CD14-positive monocyte (primary cell): Measurements from ENCODE around the gene COL4A1. TPM values are rescaled to one million over a fixed set of nuclear protein-coding genes. Genes with fewer than 3 reads are reported as not detected.

ENCODE experiments used
- DNase-seq, 3 donors: peaks; one replicate each; pipeline ENCODE4 v3.0.0-alpha.2; 2011 to 2022
- H2AFZ ChIP-seq: 2 replicates; pipeline ENCODE4 v1.6.0; 2012; ENCODE audit warnings: mild to moderate bottlenecking, low read depth, low read length, inconsistent platforms; ENCODE audit not compliant: insufficient read depth, poor library complexity, severe bottlenecking
- H3K27ac ChIP-seq, 2 donors: 1 replicate in 1 of 2; 2 replicates in 1 of 2; pipeline ENCODE4 v1.5.1; 2012 to 2013; ENCODE audit warnings: low read length in 2 of 2, control low read depth in 1 of 2, inconsistent platforms in 1 of 2, low read depth in 1 of 2, mild to moderate bottlenecking in 1 of 2
- H3K27me3 ChIP-seq, 2 donors: one replicate each; pipeline versions ENCODE4 v1.6.0 to v1.6.1; 2011 to 2013; ENCODE audit warnings: low read length in 2 of 2; ENCODE audit not compliant: control insufficient read depth in 2 of 2, insufficient read depth in 2 of 2
- H3K36me3 ChIP-seq, 2 donors: replicated peaks in 1 of 2; 1 replicate in 1 of 2; 2 replicates in 1 of 2; pipeline versions ENCODE4 v1.5.1 to v1.6.1; 2012 to 2013; ENCODE audit warnings: low read length in 2 of 2, control low read depth in 1 of 2, inconsistent platforms in 1 of 2, mild to moderate bottlenecking in 1 of 2; ENCODE audit not compliant: insufficient read depth in 2 of 2, control insufficient read depth in 1 of 2
- H3K4me1 ChIP-seq, 2 donors: 1 replicate in 1 of 2; 2 replicates in 1 of 2; pipeline versions ENCODE4 v1.5.1 to v1.6.1; 2012 to 2013; ENCODE audit warnings: low read length in 2 of 2, control low read depth in 1 of 2, inconsistent platforms in 1 of 2, mild to moderate bottlenecking in 1 of 2, moderate library complexity in 1 of 2; ENCODE audit not compliant: insufficient read depth in 2 of 2, control insufficient read depth in 1 of 2
- H3K4me2 ChIP-seq: replicated peaks from 2 replicates; pipeline ENCODE3; 2012; ENCODE audit warnings: low read length, moderate library complexity, mild to moderate bottlenecking; ENCODE audit not compliant: poor library complexity, severe bottlenecking; ENCODE audit errors: extremely low read depth
- H3K4me3 ChIP-seq, 3 experiments: fragments of 200-600 bp in 1 of 3; sonication (generic) in 1 of 3; replicated peaks in 1 of 3; 1 replicate in 2 of 3; 2 replicates in 1 of 3; pipeline ENCODE4 v1.5.1; 2011 to 2013; ENCODE audit warnings: low read length in 3 of 3, mild to moderate bottlenecking in 3 of 3, control low read depth in 2 of 3, low read depth in 2 of 3, inconsistent platforms in 1 of 3, moderate library complexity in 1 of 3
- H3K79me2 ChIP-seq: 2 replicates; pipeline ENCODE4 v1.6.0; 2012; ENCODE audit warnings: mild to moderate bottlenecking, control low read depth, inconsistent platforms, low read length, moderate library complexity; ENCODE audit not compliant: insufficient read depth
- H3K9ac ChIP-seq: 2 replicates; pipeline ENCODE4 v1.6.0; 2017; ENCODE audit warnings: low read length, mild to moderate bottlenecking; ENCODE audit not compliant: insufficient read depth, poor library complexity, severe bottlenecking
- H3K9me3 ChIP-seq, 2 donors: replicated peaks in 1 of 2; 1 replicate in 1 of 2; 2 replicates in 1 of 2; pipeline versions ENCODE4 v1.5.1 to v1.6.1; 2012 to 2013; ENCODE audit warnings: low read length in 2 of 2, control low read depth in 1 of 2; ENCODE audit not compliant: control insufficient read depth in 1 of 2, insufficient read depth in 1 of 2
- H4K20me1 ChIP-seq: 2 replicates; pipeline ENCODE4 v1.6.0; 2012; ENCODE audit warnings: mild to moderate bottlenecking, low read length, control low read depth, moderate library complexity; ENCODE audit not compliant: insufficient read depth
- H3K27ac Mint-ChIP-seq, 7 donors: one replicate each; pipeline ENCODE4 v1.8.0; 2020; ENCODE audit warnings: mild to moderate bottlenecking in 7 of 7, mixed read lengths in 7 of 7, moderate library complexity in 6 of 7, inconsistent platforms in 2 of 7
- H3K27me3 Mint-ChIP-seq, 3 donors: one replicate each; pipeline ENCODE4 v1.8.0; 2021 to 2022; ENCODE audit warnings: low read depth in 3 of 3, mild to moderate bottlenecking in 3 of 3, mixed read lengths in 3 of 3, moderate library complexity in 3 of 3, inconsistent platforms in 1 of 3
- H3K36me3 Mint-ChIP-seq, 2 donors: one replicate each; pipeline ENCODE4 v1.8.0; 2020; ENCODE audit warnings: mixed read lengths in 2 of 2, inconsistent platforms in 1 of 2, mild to moderate bottlenecking in 1 of 2
- H3K4me1 Mint-ChIP-seq: one replicate; pipeline ENCODE4 v1.8.0; 2020; ENCODE audit warnings: mild to moderate bottlenecking, mixed read lengths
- H3K4me3 Mint-ChIP-seq, 2 donors: one replicate each; pipeline ENCODE4 v1.8.0; 2020; ENCODE audit warnings: mild to moderate bottlenecking in 2 of 2, mixed read lengths in 2 of 2, moderate library complexity in 1 of 2
- H3K9me3 Mint-ChIP-seq, 7 donors: one replicate each; pipeline ENCODE4 v1.8.0; 2020 to 2022; ENCODE audit warnings: mixed read lengths in 7 of 7, mild to moderate bottlenecking in 6 of 7, moderate library complexity in 6 of 7, inconsistent platforms in 2 of 7
- WGBS: methylation state at CpG from one replicate; pipeline ENCODE4 v1.1.5; 2013; ENCODE audit warnings: missing lambda C conversion rate; ENCODE audit not compliant: insufficient coverage; 5-methylcytosine and 5-hydroxymethylcytosine counted together
- intact Hi-C, 2 donors: fragments of 100-400 bp; cut with micrococcal nuclease; formaldehyde crosslinking; loops; one replicate each; pipeline versions ENCODE4 v1.15.0 to v1.15.1; 2023
- polyA plus RNA-seq, 3 donors: library from polyadenylated mRNA; depleted of rRNA in 1 of 3; unstranded in 2 of 3; stranded (reverse) in 1 of 3; fragments of 300-500 nt in 2 of 3; fragments of >200 nt in 1 of 3; fragmentation: Illumina TruSeq in 2 of 3; gene quantifications; 1 replicate in 2 of 3; 2 replicates in 1 of 3; pipeline ENCODE4 v1.2.3, GENCODE V29; 2012 to 2021
- TF ChIP-seq, protein P1 (sequence below): fragments of 200-600 bp; IDR thresholded peaks from one replicate; pipeline ENCODE4 v1.8.0; 2022; ENCODE audit warnings: antibody characterized with exemption, mild to moderate bottlenecking

The COL4A1 gene
- polyA plus RNA-seq, 3 donors: 0.16 to 0.25 TPM; not detected in 1

DNA sequence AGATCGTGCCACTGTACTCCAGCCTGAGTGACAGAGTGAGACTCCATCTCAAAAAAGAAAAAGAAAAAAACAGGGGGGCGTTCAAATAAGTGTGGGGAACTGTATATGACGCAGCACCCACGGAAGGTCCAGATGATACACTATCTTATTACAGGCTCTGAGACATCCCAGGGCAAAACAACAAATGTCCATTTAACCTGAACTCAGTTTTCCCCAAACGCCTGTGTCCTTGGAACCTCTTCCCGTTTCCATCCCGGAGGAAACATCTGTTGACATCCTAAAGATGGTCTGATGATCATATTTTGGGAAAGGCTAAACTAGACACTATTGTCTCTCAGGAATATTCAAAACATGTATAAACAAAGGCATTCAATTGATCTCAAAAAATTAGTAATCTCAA lies 72.4 kb downstream of the COL4A1 start:
- no peak overlapping the region for H3K4me3 ChIP-seq
- no peak overlapping the region for H2AFZ ChIP-seq
- Mint-ChIP-seq H3K36me3 (no peaks in the 10 kb centered on the region), H3K9me3 (peaks cover 0 to 5% (median 0%) of the 10 kb centered on the region in 7 donors), H3K27me3 (peaks cover 21 to 30% (median 29%) of the 10 kb centered on the region in 3 donors), H3K4me3 (no peak overlapping the region), H3K4me1 (no peaks in the 10 kb centered on the region), H3K27ac (no peak overlapping the region)
- no peak overlapping the region for H3K27ac ChIP-seq
- H3K4me1 ChIP-seq: no peaks in the 10 kb centered on the region
- H3K36me3 ChIP-seq: no peaks in the 10 kb centered on the region
- H3K27me3 ChIP-seq: peaks cover 2 to 3% of the 10 kb centered on the region in 2 donors
- WGBS: 83% methylated on average over 1 of the region's 7 CpGs
- no peaks in the 10 kb centered on the region for H4K20me1 ChIP-seq
- TF ChIP-seq, protein P1, sequence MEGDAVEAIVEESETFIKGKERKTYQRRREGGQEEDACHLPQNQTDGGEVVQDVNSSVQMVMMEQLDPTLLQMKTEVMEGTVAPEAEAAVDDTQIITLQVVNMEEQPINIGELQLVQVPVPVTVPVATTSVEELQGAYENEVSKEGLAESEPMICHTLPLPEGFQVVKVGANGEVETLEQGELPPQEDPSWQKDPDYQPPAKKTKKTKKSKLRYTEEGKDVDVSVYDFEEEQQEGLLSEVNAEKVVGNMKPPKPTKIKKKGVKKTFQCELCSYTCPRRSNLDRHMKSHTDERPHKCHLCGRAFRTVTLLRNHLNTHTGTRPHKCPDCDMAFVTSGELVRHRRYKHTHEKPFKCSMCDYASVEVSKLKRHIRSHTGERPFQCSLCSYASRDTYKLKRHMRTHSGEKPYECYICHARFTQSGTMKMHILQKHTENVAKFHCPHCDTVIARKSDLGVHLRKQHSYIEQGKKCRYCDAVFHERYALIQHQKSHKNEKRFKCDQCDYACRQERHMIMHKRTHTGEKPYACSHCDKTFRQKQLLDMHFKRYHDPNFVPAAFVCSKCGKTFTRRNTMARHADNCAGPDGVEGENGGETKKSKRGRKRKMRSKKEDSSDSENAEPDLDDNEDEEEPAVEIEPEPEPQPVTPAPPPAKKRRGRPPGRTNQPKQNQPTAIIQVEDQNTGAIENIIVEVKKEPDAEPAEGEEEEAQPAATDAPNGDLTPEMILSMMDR: no peak
- H3K79me2 ChIP-seq: no peaks in the 10 kb centered on the region
- H3K4me2 ChIP-seq: no peak overlapping the region
- intact Hi-C loops: no loop called here
- no peaks in the 10 kb centered on the region for H3K9me3 ChIP-seq
- DNase-seq: no peak
- no peak overlapping the region for H3K9ac ChIP-seq

DNA sequence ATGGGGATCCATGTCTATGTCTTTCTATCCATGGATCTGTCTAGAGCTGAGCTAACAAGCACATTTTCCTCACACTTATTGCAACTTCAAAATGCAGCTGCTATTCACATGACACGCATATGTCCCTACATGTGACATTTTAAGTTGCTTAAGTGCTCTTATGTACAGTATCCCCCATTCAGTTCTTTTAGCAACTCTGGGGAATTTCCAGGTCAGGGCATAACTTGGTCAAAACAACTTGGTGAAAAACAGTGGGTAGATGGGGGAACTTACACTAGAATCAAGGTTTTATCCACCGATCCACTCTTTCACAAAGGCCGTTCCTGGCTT lies 73.0 kb downstream of the COL4A1 start:
- intact Hi-C loops: no loop called here
- H3K27me3 ChIP-seq: peaks cover 2 to 3% of the 10 kb centered on the region in 2 donors
- H3K9me3 Mint-ChIP-seq: peaks cover 0 to 5% (median 0%) of the 10 kb centered on the region in 7 donors
- no peak overlapping the region for H3K4me3 ChIP-seq
- no peak overlapping the region for H3K4me3 Mint-ChIP-seq
- no peak overlapping the region for H3K27ac Mint-ChIP-seq
- no peak overlapping the region for H2AFZ ChIP-seq
- no peaks in the 10 kb centered on the region for H3K4me1 Mint-ChIP-seq
- H3K36me3 ChIP-seq: no peaks in the 10 kb centered on the region
- no peaks in the 10 kb centered on the region for H4K20me1 ChIP-seq
- no peak for DNase-seq
- H3K27ac ChIP-seq: no peak overlapping the region
- H3K9ac ChIP-seq: no peak overlapping the region
- H3K4me1 ChIP-seq: no peaks in the 10 kb centered on the region
- H3K9me3 ChIP-seq: no peaks in the 10 kb centered on the region
- no peaks in the 10 kb centered on the region for H3K79me2 ChIP-seq
- TF ChIP-seq, protein P1: no peak
- no peak overlapping the region for H3K4me2 ChIP-seq
- no peaks in the 10 kb centered on the region for H3K36me3 Mint-ChIP-seq
- H3K27me3 Mint-ChIP-seq: peaks cover 21 to 30% (median 29%) of the 10 kb centered on the region in 3 donors
- 45% methylated on average over 2 of the region's 3 CpGs for WGBS
